Fibroblast of the aortic adventitia (primary cell): Measurements from ENCODE around the gene BRI3. TPM values are rescaled to one million over a fixed set of nuclear protein-coding genes. Genes with fewer than 3 reads are reported as not detected.

Experiments
- DNase-seq: peaks from one replicate; pipeline ENCODE4 v3.0.0-alpha.2; 2010; ENCODE audit warnings: low read depth
- H3K4me3 ChIP-seq: 2 replicates; pipeline ENCODE4 v1.5.1; 2011; ENCODE audit warnings: low read depth, mild to moderate bottlenecking, control low read depth, low read length, moderate library complexity
- total RNA-seq: library from RNA; depleted of rRNA; stranded (reverse); fragments of >200 nt; gene quantifications from 2 replicates; pipeline ENCODE4 v1.2.3, GENCODE V29; 2012; ENCODE audit warnings: low replicate concordance
- TF ChIP-seq, protein P1 (sequence below): IDR thresholded peaks from 2 replicates; pipeline ENCODE4 v1.5.1; 2011; ENCODE audit warnings: mild to moderate bottlenecking, low read length, control low read depth, inconsistent platforms; ENCODE audit not compliant: insufficient read depth

BRI3 gene
- total RNA-seq, 1 donor = 105 TPM

DNA sequence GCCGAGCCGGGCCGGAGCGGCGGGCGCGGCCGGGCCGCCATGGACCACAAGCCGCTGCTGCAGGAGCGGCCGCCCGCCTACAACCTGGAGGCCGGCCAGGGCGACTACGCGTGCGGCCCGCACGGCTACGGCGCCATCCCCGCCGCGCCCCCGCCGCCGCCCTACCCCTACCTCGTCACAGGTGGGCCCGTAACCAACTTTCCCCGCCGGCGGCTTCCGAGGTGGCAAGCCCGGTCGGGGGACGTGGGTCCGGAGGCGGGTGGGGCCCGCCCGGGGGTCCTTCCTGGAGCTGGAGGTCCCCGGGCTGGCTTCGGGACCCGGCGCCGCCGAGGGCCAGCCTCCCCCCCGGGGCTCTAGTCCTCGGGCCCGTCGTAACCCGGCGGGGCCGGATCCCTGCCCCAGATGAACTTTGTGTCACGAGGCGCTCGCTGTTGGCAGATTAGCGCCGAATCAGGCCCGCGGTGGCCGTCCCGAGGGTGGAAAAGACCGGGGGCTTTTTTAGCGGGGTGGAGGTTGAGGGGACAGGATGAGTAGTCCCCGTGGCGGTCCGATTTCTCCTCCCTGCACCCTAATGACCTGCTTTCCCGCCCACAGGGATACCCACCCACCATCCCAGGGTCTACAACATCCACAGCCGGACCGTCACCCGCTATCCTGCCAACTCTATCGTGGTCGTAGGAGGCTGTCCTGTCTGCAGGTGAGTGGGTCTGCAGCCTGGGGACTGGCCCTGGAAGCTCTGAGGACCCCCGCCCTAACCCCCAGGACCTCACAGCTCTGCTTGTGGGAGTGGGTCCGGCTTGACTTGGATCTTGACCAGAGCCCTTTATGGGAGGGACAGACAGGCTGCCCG, 496 bp downstream of the BRI3 start:
- TF ChIP-seq, protein P1, sequence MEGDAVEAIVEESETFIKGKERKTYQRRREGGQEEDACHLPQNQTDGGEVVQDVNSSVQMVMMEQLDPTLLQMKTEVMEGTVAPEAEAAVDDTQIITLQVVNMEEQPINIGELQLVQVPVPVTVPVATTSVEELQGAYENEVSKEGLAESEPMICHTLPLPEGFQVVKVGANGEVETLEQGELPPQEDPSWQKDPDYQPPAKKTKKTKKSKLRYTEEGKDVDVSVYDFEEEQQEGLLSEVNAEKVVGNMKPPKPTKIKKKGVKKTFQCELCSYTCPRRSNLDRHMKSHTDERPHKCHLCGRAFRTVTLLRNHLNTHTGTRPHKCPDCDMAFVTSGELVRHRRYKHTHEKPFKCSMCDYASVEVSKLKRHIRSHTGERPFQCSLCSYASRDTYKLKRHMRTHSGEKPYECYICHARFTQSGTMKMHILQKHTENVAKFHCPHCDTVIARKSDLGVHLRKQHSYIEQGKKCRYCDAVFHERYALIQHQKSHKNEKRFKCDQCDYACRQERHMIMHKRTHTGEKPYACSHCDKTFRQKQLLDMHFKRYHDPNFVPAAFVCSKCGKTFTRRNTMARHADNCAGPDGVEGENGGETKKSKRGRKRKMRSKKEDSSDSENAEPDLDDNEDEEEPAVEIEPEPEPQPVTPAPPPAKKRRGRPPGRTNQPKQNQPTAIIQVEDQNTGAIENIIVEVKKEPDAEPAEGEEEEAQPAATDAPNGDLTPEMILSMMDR = no peak
- H3K4me3 ChIP-seq = peak overlapping the region; percentile 95
- DNase-seq = no peak

DNA sequence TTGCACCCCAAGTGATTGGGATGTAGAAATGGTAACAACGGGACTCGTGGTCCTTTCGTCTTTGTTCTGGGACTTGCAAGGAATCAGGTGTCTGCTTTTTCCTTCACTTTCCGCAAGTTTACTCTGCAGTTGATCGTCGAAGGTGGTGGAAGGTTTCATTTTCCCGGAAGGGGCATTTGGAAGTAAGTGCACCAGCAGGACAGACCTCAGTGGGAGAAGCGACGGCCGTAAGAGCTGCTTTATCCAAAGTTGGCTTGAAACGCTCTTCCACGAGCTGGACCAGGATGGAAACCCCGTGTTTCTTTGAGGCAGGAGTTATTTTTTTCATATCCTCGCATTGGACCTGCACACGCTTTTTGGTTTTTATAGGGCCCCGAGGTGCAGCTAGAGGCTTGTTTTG, 1.2 kb downstream of the BRI3 start:
- peak; percentile 41 for DNase-seq
- H3K4me3 ChIP-seq = peak overlapping the region; percentile 95
- TF ChIP-seq, protein P1 = no peak

DNA sequence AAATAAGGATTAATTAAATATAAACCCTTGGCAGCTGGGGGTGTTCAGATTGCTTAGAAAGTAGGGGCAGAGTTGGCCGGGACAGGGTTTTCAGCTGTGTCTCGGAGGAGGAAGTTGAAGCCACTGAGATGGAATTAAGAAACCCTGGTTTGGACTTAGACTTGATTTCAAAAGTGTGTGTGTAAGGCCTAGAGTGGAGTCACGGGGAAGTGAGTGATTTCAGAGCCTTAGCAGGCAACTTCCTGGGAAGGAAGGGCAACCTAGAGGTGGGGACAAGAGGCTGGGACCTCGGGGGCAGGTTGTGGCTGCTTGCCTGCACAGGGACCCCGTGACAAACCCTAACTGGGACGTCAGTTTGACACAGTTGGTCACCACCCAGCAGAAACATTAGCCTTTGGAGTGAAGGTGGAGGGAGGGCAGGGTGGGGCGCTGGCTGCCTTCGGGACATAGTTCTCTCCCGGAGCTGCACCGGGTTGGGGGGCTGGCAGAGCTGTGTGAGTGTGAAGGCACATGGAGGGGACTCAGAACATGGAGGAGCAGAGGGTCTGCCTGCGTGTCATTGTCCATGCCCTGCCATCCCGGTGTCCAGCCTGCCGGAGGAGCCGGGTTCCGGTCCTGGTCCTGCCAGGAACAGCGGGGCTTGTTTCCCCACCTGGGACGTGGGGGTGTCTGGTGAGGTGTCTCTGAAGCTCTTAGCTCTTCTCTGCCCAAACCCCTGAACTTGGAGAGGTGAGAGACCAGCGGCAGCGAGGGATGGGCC, 1.8 kb downstream of the BRI3 start:
- TF ChIP-seq, protein P1 = no peak
- H3K4me3 ChIP-seq = peak overlapping the region; percentile 95
- peak; percentile 74 for DNase-seq

DNA sequence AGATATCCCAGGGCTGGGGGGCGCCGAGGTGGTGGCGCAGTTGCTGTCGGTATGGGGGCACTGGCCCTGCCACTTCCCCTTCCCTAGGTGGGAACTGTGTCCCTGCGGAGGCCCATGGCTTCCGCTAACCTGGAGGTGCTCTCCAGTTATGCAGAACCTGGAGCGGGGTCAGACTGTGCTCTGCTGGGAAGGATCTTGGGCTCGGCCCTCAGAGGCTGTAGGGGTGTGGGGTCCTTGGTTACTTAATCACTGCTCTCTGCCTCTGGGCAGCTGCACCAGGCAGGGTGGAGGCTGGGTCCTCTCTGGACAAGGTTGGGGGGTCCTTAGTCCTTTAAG, 2.4 kb downstream of the BRI3 start:
- DNase-seq = no peak
- H3K4me3 ChIP-seq = peak overlapping the region; percentile 95
- TF ChIP-seq, protein P1 = no peak

DNA sequence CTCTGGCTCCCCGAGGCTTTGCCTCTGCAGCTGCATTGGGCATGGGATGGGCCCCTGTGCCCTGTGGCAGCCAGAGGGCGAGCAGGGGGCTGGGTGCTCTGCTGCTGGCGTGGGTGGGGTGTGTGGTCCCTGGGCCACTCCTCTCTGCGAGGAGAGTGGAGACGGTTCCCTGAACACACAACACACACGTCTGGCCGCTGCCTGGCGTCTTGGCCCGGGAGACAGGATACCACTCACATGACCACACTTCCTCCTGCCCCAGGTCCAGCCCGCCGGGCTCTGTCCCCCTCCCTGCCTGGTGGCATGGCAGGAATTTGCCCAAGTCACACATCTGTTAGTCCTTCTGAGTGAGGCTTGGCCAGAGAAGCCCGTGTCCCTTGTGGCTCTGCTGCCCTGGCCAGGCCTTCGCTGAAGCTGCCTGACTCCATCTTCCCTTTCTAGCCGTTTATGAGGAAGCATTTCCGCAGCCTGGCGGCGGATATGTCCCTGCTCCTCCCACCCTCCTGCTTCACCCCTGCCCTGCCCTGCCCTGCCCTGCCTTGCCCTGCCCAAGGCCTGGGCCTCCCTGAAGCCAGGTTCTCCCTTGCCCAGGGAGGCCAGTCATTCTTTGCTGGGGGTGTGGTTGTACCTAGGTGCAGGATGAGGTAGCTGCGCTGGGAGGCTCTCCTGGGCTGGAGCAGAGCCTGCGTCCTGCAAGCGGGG, 3.0 kb downstream of the BRI3 start:
- TF ChIP-seq, protein P1 = peak; percentile 6
- H3K4me3 ChIP-seq = peak overlapping the region; percentile 95
- peak; percentile 72 for DNase-seq

DNA sequence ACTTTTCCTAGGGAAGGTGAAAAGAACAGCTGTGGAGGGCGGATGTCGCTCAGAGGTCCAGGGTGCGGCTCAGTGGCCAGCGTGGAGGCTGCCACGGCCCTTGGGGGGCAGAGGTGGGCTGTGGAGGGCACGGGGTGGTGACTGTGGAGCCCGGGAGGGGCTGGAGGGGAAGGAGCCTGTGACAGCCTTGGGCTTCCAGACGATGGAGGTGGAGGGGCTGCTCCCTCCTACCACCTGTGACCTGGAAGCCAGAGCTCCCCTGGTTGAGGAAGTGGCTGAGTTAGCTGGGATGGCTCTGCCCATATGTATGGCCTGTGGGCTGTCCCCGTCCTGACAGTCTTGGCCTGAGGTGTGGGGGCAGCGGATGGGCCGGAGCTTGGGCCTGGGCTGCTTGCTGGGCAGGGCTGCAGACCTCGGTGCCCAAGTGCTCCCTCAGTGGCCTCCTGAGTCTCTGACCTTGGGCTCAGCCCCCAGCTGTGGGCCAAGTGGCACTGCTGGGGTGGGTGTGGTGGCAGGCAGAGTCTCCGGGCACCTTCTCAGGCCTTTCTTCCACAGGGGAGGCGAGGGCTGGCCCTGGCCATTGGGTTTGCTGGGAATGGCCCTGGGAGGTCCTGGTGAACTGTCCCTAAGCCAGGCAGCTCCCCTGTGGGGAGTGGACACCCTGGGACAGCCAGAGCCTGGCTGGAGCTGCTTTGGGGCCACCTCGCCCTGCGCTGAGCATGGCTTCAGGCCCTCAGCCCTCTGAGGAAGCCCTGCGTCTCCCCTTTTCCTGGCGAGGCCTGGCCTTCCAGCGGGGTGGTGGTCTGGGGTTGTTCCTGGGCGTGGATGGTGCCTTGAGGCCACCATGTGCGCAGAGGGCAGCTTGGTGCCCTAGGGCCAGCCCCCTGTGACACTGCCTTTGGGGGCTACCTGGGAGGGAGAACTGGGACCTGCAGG, 3.9 kb downstream of the BRI3 start:
- TF ChIP-seq, protein P1 = no peak
- H3K4me3 ChIP-seq = peak overlapping the region; percentile 95
- DNase-seq = no peak
